Fibroblast of mammary gland (primary cell): Measurements from ENCODE around the gene VTI1A.

ENCODE experiments used
- DNase-seq: peaks from one replicate; pipeline ENCODE4 v3.0.0-alpha.2; 2010; ENCODE audit warnings: low read depth
- H3K4me3 ChIP-seq: 2 replicates; pipeline ENCODE4 v1.5.1; 2011; ENCODE audit warnings: low read depth, mild to moderate bottlenecking, low read length, moderate library complexity; ENCODE audit not compliant: control insufficient read depth
- TF ChIP-seq, protein P1 (sequence below): conservative IDR thresholded peaks from 2 replicates; pipeline ENCODE4 v1.5.1; 2011; ENCODE audit warnings: low read depth, low read length, inconsistent platforms; ENCODE audit not compliant: control insufficient read depth, insufficient read depth

VTI1A gene

GRCh38 chr10:112823007-112823406, 376.0 kb downstream of the VTI1A start:
- TF ChIP-seq, protein P1, sequence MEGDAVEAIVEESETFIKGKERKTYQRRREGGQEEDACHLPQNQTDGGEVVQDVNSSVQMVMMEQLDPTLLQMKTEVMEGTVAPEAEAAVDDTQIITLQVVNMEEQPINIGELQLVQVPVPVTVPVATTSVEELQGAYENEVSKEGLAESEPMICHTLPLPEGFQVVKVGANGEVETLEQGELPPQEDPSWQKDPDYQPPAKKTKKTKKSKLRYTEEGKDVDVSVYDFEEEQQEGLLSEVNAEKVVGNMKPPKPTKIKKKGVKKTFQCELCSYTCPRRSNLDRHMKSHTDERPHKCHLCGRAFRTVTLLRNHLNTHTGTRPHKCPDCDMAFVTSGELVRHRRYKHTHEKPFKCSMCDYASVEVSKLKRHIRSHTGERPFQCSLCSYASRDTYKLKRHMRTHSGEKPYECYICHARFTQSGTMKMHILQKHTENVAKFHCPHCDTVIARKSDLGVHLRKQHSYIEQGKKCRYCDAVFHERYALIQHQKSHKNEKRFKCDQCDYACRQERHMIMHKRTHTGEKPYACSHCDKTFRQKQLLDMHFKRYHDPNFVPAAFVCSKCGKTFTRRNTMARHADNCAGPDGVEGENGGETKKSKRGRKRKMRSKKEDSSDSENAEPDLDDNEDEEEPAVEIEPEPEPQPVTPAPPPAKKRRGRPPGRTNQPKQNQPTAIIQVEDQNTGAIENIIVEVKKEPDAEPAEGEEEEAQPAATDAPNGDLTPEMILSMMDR = no peak
- DNase-seq = no peak
- H3K4me3 ChIP-seq = no peak overlapping the region

DNA sequence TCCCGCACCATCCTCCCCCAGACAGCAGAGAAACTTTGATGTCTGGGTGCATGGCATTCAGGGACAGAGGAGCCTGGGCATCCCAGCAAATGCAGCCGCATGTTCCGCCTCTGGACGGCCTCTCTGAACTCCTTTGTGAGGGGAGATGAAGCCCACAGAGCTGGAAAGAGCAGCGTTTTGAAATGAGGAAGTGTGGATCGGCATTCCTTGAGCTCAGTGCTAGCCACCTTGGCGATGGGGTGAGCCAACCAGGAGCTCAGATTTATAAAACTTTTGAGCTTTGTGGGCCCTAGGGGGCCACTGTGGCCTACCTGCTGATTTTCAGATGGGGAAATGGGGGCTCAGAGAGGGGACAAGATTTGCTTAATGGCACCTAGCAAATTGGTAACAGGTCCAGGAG, 376.6 kb downstream of the VTI1A start:
- DNase-seq = no peak
- no peak overlapping the region for H3K4me3 ChIP-seq
- TF ChIP-seq, protein P1 = no peak

- no peak for DNase-seq
- TF ChIP-seq, protein P1 = no peak
- H3K4me3 ChIP-seq = no peak overlapping the region
Measured at GRCh38 chr10:112826018-112826697, 379.1 kb downstream of the VTI1A start.

DNA sequence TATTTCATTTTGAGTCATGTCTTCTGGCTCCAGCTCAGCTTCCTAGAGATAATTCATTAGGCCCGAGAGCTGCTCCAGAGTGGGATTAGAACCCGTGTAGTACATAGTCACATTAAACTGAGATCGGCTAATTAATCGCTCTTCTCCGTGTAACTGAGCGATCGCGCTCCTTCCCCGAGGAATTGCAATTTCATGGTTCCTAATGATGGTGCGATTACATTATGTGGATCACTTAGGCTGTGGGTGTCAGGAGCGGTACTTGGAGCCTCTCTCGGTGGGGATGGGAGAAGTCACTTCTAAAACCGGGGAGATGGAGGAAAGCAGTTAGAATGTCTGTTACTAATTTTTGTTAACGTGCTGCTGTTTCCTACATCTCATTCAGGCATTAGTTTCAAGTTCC, 380.1 kb downstream of the VTI1A start:
- TF ChIP-seq, protein P1 = no peak
- no peak overlapping the region for H3K4me3 ChIP-seq
- no peak for DNase-seq

DNA sequence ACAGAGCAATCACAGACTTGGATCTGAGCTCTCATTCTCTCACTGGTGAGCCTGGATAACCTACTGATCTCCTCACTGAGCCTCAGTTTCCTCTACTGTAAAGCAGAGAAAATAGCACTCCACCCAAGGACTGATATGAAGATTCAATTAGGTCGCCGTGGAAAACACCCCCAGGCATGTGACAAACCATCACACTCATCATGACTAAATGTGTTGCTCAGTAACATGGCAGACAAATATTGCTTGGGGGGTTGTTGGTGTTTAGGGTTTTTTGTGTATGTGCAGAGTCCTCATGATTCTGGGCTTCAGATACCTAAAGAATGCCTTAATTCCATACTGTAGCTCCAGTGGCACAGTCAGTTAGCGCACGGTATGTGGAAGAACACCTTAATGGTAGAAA, 380.9 kb downstream of the VTI1A start:
- H3K4me3 ChIP-seq = no peak overlapping the region
- TF ChIP-seq, protein P1 = no peak
- peak; percentile 18 for DNase-seq

GRCh38 chr10:112831859-112832258, 384.8 kb downstream of the VTI1A start:
- TF ChIP-seq, protein P1 = no peak
- no peak overlapping the region for H3K4me3 ChIP-seq
- DNase-seq = no peak
